NCI-H524 (cell line): ENCODE measurements around the gene GALE.
"Not testable (repeated sequence)": the region's sequence is repeated elsewhere in the genome, so short reads cannot be mapped to it uniquely, and the experiment has no call there.

Source experiments
- DNase-seq, 2 experiments: peaks; one replicate each; lab custom pipeline; 2025; lab: John Stamatoyannopoulos, UW

GALE gene

DNA sequence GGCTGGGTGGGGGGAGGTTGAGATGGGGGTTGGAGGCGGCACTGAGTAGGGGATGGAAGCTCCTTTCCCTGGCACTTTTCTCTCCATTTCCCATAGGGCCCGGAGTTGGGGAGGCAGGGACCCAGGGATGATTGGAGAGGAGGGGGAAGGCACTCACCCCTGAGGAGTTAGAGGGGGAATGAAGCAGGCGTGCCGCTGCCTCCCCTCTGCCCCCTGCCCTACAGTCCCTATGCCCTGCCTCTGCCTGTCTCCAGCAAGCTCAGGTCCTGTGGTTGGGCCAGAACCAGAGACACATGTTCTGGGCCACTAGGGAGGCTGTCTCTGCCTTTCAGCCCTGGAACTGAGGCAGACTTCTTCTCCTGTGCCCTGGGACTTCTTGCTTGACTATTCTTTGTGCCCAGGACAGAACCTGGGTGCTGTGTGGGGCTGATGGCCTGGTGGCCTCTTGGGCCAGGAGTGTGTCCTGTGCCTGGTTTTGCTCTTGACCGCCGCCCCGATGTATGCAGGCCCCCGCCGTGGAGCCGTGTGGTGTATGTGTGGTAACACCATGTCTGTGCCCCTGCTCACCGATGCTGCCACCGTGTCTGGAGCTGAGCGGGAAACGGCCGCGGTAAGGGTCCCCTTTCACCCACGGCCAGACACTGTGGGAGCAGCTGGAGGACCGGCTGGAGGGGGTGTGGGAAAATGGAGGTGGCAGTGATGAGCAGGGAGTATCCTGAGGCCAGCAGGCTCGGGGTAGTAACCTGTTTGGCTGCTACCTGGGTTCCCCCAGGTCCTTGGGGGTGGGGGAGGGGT is 8.2 kb downstream of the GALE start:
- DNase-seq = no peak

DNA sequence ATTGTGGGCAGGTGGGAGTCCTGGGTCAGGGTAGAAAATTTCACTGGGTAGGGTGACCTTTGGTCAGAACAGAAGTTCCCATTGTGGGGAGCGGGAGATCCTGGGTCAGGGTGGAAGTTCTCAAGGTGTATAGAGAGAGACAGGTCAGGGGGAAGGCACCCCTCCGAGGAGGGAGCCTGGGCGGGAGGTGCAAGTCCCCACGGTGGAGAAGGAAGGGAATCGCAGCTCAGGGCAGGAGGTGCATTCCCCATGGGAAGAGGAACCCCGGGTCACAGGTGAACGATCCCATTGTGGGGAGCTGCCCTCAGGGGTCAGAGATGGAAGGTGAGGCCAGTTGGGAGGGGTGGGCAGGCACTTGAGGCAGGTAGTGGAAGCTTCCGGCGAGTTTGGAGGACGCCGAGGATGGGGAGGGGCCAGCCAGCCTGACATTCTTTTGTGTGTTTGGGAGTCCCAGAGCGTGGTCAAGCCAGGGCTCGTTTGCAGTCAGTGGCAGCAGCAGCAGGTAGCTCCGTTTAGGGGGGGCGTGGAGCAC is 9.0 kb downstream of the GALE start:
- DNase-seq = no peak

DNA sequence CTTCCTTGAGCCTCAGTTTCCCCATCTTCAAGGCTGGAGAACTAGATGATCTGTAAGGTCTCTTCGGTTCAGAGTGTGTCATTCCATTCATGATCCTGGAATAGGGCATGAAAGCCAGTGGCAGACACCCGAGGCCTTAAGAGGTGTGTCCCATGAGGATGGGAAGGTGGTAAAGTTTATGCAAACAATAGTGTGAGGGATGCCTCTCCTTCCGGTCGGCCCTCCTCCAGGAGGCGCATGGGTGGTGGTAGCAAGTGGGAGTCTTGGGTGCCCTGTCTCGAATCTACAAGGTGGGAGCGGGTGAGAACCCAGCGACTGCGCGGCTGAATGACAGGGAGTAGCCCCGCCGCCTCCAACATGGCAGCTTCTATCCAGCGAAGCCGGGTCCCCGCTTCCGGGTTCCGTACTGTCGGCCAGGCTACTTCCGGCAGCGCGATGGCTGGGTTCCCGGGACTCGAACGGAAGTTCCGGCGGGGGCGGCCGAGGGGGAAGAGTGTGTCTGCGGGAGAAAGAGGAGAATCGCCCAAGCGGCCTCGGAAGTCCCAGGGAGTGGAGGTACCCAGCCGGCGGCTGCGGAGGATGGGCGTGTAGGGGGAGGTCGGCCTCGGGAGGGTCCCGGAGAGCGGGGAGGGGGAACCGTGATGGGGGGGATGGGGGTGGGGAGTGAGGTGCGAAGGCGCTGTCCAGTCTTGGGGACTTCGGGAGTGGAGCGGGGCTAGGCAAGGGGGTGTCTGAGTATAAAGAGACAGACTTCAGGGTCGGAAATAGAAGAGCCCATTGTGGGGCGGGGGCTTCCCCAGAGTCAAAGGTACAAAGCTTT is 9.6 kb downstream of the GALE start, which contains the start of gene LYPLA2:
LYPLA2 (plus strand) TSS at position 450 of the 820 bp plus-strand sequence. CDS start 1,538 bp downstream, outside the sequence.
- DNase-seq = peak; percentile 70 to 78

DNA sequence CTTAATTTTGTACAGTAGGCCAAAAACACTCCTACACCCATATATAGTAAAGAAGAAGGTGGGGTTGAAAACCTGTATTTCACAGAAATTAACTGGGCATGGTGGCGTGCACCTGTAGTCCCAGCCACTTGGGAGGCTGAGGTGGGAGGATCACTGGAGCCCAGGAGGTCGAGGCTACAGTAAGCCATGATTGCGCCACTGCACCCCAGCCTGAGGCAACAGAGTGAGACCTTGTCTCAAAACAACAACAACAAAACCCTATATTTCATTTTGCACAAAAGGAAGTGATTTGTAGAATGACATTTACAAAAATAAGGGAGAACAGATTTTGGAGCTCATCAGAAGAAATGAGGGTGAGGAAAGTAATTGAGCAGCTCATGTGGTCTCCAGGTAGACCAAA is 11.9 kb downstream of the GALE start:
- no peak for DNase-seq

DNA sequence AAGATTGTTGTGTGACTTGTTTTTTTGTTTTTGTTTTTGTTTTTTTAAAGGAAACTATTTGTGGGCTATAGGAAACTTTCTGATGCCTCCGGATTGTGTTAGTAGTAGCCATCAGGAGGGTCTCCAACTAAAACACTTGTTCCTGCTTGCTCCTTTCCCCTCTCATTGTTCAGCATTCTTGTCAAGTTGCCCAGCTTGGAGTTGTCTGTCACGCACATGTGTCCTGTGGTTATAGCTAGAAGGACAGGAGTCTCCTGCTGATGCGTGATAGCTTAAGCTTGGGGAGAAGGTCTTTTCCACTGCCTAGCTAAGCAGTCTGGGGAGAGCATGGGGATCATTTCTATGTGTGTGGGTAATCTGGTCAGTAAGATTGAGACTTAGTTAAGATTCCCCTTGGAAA is 12.9 kb downstream of the GALE start:
- no peak for DNase-seq

DNA sequence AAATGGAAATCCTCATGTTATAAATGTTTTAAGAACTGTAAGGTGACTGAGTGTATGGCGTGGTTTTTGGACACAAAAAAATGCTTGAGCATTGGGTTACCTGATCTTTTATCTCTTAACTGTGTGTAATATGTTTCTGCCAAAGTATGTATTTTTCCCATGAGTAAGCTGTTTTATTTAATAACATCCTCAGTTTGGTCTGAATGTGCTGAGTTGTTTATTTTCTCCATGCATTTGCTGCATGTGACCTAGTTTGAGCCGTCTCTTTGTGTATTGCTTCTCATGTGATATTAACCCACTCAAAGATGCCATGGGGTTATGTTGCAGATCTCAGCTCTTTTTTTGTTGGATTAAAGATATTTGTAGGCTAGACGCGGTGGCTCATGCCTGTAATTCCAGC is 15.7 kb downstream of the GALE start:
- no peak for DNase-seq

DNA sequence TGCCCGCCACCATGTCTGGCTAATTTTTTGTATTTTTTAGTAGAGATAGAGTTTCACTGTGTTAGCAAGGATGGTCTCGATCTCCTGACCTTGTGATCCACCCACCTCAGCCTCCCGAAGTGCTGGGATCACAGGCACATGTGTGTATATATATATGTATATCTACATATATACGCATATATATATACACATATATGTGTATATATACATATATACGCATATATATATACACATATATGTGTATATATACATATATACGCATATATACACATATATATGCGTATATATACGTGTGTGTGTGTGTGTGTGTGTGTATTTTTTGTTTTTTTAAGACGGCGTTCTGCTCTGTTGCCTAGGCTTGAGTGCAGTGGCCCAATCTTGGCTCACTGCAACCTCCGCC is 17.4 kb downstream of the GALE start:
- not testable (repeated sequence) for DNase-seq

DNA sequence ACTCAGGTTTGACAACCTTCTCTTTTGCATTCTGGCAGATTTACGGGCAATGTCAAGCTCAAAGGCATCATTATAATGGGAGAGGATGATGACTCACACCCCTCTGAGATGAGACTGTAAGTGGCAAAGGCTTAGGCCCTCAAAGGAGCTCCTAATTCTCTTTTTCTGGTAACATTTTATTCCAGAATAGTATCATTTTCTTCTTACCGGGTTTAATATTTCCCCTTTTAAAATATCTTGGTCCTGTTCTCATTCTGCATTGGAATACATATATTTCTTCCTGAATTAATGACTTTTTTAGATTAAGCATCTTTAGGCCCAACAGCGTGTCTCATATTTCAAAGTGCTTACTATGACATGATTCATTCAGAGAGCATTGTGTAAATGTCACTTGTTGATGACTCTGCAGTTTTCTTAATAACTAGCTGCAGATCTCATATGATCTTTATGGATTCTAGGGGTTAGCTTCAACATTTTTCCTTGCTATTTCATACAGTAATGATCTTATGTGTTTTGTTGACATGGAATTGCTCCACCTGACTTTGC is 20.7 kb downstream of the GALE start:
- DNase-seq = no peak

DNA sequence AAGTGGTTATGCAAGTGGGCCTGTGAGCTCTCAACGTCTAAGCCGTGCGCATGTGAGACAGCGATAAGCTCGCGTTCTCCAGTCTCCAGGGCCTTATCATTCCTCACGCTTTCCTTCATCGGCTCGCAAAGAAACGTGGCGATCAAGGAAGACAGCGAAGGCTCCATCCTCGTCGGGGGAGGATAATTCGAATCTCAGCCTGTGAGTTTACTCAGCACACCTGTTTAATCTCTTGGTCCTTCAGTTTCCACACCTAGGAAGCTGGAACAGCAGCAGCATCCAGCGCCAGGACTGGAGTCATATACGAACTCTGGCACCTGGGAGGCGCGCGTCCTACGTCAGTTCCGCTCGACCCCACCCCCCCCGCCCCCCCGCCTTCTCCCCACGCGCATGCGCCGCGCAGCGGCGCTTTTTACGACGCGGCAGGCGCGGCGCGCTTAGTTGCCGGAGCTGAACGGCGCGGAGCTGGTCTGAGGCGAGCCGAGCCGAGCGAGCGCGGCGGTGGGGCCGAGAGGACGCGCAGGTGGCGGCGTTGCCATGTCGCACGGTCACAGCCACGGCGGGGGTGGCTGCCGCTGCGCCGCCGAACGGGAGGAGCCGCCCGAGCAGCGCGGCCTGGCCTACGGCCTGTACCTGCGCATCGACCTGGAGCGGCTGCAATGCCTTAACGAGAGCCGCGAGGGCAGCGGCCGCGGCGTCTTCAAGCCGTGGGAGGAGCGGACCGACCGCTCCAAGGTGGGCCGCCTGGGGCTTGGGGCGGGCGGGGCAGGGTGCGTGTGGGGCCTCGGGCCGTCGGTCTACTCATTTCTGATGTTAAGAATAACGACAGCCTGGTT is 22.4 kb downstream of the GALE start, which contains the start of gene PITHD1:
PITHD1 (plus strand) TSS at position 440 of the 836 bp plus-strand sequence; CDS start at position 538, 98 bp downstream.
- peak; percentile 66 to 84 for DNase-seq

DNA sequence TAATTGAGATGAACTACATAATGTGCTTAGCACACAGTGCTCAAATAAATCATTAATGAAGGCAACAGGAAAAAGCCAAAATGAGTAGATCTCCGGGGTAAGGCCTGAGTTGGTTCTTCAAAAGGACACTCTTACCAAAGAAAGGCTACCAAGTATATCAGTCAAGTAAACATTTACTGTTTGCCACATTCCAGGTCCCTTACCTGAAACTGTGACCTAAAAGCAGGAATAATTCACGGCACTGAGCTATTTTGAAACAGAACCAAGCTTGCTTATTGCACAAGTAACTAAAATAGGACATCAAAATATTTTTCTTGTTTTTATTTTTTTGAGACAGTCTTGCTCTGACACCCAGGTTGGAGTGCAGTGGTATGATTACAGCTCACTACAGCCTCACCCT is 24.3 kb downstream of the GALE start:
- no peak for DNase-seq

DNA sequence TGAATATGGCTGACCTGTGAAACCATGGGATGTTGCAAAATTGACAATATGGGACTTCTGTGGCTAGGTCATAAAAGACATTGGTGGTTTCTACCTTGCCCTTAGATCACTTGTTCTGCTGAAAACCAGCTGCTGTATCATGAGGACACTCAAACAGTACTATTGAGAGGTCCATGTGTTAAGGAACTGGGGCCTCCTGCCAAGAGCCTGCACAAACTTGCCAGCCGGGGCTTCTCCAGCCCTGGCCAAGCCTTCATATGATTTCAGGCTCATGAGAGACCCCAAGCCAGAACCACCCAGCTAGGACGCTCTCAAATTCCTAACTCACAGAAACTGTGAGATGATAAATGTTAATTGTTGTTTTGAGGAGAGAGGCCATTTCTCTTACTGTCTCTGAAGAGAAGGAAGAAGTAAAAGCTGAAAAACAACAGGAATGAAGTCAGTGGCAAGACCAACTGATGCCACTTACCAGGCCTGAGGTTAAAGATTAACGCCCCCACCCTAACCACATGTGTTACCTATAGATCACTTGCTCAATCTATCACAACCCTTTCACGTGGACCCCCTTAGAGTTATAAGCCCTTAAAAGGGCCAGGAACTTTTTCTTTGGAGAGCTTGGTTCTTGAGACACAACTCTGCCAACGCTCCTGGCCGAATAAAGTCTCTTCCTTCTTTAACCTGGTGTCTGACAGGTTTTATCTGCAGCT is 26.2 kb downstream of the GALE start:
- no peak for DNase-seq

DNA sequence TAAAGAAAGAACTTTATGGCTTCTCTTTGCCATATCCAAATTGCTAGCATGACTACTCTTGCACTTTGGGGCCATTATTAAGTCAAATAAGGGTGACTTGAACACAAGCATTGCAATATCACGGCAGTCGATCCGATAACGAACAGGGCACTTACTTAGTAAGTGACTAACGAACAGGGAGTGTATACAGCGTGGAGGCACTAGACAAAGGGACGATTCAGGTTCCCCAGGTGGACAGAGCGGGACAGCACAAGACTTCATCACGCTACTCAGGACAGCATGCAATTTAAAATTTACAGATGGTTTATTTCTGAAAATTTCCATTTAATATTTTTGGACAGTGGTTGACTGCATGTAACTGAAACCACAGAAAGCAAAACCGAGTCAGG is 27.7 kb downstream of the GALE start:
- no peak for DNase-seq

DNA sequence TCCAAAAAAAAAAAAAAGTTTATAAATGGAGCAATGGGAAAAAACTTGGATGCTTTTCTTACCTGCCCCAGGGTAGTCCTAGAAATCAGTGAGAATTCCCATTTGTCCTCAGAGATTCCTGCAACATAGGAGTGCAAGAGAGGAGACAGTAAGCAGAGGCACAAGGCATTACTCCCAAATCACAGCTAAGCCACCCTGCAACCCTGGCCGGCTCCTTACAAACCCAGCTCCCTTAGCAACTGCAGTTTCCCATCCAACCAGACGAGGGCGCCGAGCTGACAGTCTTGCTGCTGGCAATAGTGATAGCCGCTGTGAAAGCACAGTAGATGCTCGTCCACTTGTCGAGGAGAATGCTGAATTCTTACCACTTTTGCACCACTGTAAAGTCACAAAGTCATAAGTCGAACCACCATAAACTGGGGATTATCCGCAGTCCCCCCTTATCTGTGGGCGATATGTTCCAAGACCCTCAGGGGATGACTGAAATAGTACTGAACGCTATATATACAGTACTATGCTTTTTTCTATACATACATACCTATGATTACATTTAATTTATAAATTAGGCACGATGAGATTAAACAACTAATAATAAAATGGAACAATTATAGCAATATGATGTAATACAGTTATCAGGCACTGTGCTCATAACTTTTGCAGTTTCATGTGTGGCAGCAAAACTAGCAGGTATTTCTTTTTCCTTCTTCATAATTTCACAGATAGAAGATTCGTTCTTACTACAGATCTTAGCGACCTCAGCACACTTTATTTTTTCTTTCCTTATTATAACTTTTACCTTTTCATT is 28.3 kb downstream of the GALE start:
- DNase-seq = peak; percentile 11 to 75

DNA sequence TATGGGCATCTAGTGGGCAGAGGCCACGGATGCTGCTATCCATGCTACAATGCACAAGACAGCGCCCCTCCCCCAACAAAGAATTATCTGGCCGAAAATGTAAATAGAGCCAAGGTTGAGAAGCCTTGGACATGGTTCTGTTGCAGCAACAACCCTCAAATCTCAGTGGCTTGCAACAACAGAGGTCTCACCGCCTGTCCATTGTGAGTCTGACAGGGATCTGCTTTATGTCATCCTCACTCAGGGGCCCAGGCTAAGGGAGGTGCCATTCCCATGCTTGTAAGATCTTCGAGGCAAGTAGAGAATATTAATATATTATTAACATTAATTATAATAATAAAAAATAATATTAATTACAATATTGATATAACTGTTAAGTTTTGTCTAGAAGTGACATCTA is 31.8 kb downstream of the GALE start:
- no peak for DNase-seq

DNA sequence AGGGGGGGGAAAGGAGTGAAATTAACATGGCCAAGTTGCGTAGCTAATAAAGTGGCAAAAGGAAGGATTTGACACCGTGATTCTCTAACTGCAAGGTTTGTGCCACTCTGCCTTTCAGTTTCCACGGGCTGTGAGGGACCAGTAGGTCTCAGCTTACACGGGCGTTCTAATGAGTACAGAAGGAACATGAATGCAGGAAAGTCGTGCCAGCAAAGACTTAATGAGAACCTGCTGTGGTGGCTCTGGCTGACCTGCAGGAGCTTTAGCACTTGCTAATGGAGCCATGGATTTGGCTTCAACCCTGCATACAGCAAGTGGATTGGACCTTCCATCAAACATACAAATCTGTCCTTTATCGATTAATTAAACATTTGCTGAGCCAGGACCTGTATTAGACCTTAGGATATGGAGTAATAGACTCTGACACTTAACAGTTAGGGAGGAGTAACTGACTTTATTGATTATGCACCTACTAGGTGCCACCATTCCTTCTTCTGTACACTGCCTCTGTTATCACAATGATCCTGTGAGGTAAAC is 37.4 kb downstream of the GALE start:
- DNase-seq = no peak

DNA sequence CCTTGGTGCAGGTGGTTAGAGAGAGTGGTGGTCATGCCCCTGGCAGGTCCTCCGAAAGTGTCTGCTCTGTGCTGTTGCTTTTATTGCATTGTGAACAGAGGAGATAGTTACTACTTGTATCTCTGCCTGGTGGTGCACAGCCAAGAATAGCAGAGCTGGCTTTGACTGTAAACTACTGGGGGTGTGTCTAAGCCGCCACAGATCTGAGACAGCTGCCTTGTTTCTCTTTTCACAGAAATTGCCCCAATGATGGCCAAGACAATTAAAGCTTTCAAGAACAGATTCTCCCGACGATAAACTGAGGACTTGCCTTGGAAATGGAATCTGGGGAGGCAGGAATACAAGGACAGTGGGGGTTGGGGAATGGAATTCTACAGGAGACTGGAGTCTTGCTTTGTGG is 41.3 kb downstream of the GALE start:
- no peak for DNase-seq

DNA sequence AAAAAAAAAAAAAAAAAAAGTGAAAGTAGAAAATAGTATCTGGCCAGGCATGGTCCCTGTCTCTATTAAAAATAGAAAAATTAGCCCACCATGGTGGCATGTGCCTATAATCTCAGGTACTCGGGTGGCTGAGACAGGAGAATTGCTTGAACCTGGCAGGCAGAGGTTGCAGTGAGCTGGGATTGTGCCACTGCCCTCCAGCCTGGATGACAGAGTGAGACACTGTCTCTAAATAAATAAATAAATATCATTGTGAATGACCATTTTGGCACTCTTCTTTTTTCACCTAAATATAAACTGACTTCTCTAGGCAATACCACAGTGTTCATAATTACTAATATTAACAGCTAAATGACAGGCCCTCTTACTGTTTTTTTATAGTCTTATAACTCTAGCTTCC is 42.7 kb downstream of the GALE start:
- no peak for DNase-seq

DNA sequence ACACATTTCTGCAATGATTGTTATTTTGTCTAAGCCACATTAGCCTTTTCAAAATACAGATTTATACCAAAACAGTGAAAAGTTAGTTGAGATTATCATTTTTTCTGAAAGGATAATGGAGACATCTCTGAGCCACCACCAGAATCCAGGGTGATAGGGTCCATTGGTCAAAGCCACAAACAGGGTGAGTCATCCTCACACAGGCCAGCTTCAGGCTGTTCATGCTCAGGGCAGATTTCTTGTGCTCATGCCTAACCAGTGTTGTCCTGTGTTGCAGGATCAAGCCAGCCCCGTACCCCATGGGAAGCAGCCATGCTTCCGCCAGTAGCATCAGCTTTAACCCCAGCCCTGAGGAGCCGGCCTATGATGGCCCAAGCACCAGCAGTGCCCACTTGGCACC is 43.9 kb downstream of the GALE start:
- DNase-seq = no peak

DNA sequence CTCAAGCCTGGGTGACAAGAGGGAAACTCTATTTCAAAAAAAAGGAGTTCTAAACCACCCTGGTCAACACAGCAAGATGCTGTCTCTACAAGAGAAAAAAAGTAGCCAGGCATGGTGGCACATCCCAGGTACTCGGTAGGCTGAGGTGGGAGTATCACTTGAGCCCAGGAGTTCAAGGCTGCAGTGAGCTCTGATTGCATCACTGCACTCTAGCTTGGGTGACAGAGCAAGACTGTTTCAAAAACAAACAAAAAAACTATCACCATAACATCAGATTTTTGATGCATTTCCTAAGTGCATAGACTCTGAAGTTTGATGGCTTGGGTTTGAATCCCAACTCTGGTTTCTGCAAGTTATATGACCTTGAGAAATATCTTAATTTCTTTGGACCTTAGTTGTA is 47.6 kb downstream of the GALE start:
- no peak for DNase-seq

DNA sequence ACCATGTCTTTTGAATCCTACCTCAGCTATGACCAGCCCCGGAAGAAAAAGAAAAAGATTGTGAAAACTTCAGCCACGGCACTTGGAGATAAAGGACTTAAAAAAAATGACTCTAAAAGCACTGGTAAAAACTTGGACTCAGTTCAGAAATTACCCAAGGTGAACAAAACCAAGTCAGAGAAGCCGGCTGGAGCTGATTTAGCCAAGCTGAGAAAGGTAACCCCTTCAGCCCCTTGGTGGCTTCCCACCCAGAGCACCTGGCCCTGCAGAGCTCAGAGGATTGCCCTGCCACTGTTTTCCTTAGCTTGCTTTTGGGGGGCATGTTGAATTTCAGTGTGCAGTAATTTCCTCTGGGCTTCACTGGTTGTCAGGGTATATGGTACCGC is 48.7 kb downstream of the GALE start:
- no peak for DNase-seq
